NCI-H187 (cell line): ENCODE data around the gene TRIM48.
"Not testable (repeated sequence)": the region's sequence is repeated elsewhere in the genome, so short reads cannot be mapped to it uniquely, and the experiment has no call there.

ENCODE experiments used
- DNase-seq, 2 experiments: peaks; one replicate each; lab custom pipeline; 2025; lab: John Stamatoyannopoulos, UW

Gene TRIM48, protein sequence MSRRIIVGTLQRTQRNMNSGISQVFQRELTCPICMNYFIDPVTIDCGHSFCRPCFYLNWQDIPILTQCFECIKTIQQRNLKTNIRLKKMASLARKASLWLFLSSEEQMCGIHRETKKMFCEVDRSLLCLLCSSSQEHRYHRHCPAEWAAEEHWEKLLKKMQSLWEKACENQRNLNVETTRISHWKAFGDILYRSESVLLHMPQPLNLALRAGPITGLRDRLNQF

GRCh38 chr11:55261855-55262254 is at the start of gene TRIM48:
TRIM48 (plus strand) TSS chr11:55262155; CDS start chr11:55262268, 113 bp downstream.
- DNase-seq: not testable (repeated sequence)

- not testable (repeated sequence) for DNase-seq
Observed at GRCh38 chr11:55238316-55238715, 23.6 kb upstream of the TRIM48 start.

DNA sequence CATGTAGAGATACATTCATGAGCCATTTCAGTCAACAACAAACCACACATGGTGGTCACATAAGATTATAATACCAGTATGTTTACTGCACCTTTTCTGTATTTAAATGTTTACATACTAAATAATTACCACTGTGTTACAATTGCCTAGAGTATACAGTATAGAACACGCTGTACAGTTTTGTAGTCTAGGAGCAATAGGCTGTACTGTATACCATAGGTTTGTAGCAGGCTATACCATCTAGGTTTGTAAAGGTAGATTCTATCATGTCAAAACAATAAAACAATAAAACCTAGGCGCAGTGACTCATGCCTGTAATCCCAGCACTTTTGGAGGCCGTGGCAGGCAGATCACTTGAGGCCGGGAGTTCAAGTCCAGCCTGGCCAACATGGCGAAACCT is 1.1 kb downstream of the TRIM48 start:
- DNase-seq: no peak
